ENCODE results near the gene SRSF11. TPM values are rescaled to one million over a fixed set of nuclear protein-coding genes. Genes with fewer than 3 reads are reported as not detected.

Gene SRSF11
- total RNA-seq, 1 experiment from 2014 or later = 112 TPM

DNA sequence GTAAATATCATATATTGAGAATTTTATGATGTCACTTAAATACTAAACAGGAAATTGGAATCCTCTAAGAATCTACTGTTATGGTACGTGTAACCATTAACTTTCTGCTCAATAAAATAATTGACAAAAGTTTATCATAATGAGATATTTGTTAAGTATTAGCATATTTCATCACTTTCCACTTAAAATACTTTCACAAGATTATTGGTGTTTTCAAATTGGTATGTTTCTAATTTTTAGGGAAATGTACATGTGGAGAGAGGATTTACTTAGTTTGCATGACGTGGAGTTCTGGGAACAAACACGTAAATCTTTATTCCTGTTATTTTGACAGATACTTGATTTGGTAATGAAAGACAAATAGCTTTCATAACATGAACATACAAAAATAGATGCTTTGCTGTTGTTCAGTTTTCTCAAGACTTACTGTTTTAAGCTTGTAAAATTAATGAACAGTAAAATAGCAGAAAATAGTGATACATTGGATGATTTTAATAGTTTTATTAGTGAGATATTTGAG lies 1.6 kb downstream of the SRSF11 start:
- Histone ChIP-seq H3K4me3 (ENCODE audit: low read length) (peak overlapping the region; percentile 99), H3K9ac (ENCODE audit: low read length) (peak overlapping the region; percentile 98), H4K20me1 (ENCODE audit: low read length) (peaks cover 47% of the 10 kb centered on the region), H3K9me3 (ENCODE audit: low read length) (no peaks in the 10 kb centered on the region), H3K27me3 (ENCODE audit: low read length) (no peaks in the 10 kb centered on the region), H3K27ac (ENCODE audit: low read length) (no peak overlapping the region), H3K9me2 (replicated peaks; ENCODE audit: low read length) (no peaks in the 10 kb centered on the region), H3F3A (ENCODE audit: low read length, unreplicated experiment) (no peaks in the 10 kb centered on the region), H2AFZ (ENCODE audit: low read length) (no peak overlapping the region), H3K4me1 (ENCODE audit: insufficient read depth, low read length) (peaks cover 33% of the 10 kb centered on the region), H3K79me2 (ENCODE audit: low read length) (peaks cover 89% of the 10 kb centered on the region), H3K36me3 (ENCODE audit: low read depth, low read length) (peaks cover 27% of the 10 kb centered on the region), H3K4me2 (ENCODE audit: low read length) (peak overlapping the region; percentile 88)
- POLR2A ChIA-PET (ENCODE audit: unreplicated experiment) = no interaction called here
- DNase-seq = no peak
- BruUV-seq (replicated peaks) = no TSS peak
- intact Hi-C loops (cut with micrococcal nuclease) = loop anchor here (5.0 kb wide), 1 partner anchor 130 kb away; the partner anchor contains the start of gene ANKRD13C
- CTCF ChIA-PET = interaction anchor here (0.5 kb wide), 1 partner anchor 188 kb away, joined by 3 read pairs; no protein-coding TSS in a partner anchor
- TF ChIP-seq EZH2phosphoT487 (IDR thresholded peaks at IDR 0.05; ENCODE audit: borderline replicate concordance, low read length) (no peak), EZH2 (IDR thresholded peaks at IDR 0.05; ENCODE audit: low read length, unreplicated experiment) (no peak)
- TF ChIP-seq, protein P1, sequence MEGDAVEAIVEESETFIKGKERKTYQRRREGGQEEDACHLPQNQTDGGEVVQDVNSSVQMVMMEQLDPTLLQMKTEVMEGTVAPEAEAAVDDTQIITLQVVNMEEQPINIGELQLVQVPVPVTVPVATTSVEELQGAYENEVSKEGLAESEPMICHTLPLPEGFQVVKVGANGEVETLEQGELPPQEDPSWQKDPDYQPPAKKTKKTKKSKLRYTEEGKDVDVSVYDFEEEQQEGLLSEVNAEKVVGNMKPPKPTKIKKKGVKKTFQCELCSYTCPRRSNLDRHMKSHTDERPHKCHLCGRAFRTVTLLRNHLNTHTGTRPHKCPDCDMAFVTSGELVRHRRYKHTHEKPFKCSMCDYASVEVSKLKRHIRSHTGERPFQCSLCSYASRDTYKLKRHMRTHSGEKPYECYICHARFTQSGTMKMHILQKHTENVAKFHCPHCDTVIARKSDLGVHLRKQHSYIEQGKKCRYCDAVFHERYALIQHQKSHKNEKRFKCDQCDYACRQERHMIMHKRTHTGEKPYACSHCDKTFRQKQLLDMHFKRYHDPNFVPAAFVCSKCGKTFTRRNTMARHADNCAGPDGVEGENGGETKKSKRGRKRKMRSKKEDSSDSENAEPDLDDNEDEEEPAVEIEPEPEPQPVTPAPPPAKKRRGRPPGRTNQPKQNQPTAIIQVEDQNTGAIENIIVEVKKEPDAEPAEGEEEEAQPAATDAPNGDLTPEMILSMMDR (conservative IDR thresholded peaks at IDR 0.05; ENCODE audit: low read depth, low read length) = no peak
- no peak for ATAC-seq

DNA sequence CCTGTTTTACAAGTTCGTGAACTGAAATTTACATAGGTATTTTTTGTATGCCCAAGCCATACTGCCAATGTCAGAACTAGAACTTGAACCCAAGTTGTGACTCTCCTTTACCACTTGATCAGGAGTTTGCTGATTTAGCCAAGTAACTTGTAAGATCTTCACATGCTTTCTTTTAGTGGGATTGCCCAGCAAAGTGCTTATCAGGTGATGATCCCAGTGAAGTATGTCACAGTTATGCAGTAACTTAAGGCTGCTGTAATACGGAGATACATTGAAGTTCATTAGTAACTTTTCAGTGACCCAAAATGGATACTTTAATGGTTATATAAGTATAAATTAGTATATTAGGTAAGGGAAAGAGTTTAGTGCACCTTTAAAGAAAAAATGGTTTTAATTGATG lies 3.8 kb downstream of the SRSF11 start:
- no peaks in the 10 kb centered on the region for H3F3A ChIP-seq (ENCODE audit: low read length, unreplicated experiment)
- no peaks in the 10 kb centered on the region for H3K9me3 ChIP-seq (ENCODE audit: low read length)
- no peak for TF ChIP-seq EZH2 (IDR thresholded peaks at IDR 0.05; ENCODE audit: low read length, unreplicated experiment)
- no peak for TF ChIP-seq EZH2phosphoT487 (IDR thresholded peaks at IDR 0.05; ENCODE audit: borderline replicate concordance, low read length)
- TF ChIP-seq, protein P1 (conservative IDR thresholded peaks at IDR 0.05; ENCODE audit: low read depth, low read length) = no peak
- H3K27me3 ChIP-seq (ENCODE audit: low read length) = no peaks in the 10 kb centered on the region
- H2AFZ ChIP-seq (ENCODE audit: low read length) = no peak overlapping the region
- no peak for ATAC-seq
- H3K4me2 ChIP-seq (ENCODE audit: low read length) = no peak overlapping the region
- POLR2A ChIA-PET (ENCODE audit: unreplicated experiment) = no interaction called here
- no peak overlapping the region for H3K27ac ChIP-seq (ENCODE audit: low read length)
- no peaks in the 10 kb centered on the region for H3K9me2 ChIP-seq (replicated peaks; ENCODE audit: low read length)
- H4K20me1 ChIP-seq (ENCODE audit: low read length) = peaks cover 61% of the 10 kb centered on the region
- no peak overlapping the region for H3K4me3 ChIP-seq (ENCODE audit: low read length)
- CTCF ChIA-PET = no interaction called here
- intact Hi-C loops (cut with micrococcal nuclease) = loop anchor here (5.0 kb wide), 1 partner anchor 127 kb away; the partner anchor contains the start of gene ANKRD13C
- no peak overlapping the region for H3K9ac ChIP-seq (ENCODE audit: low read length)
- peaks cover 43% of the 10 kb centered on the region for H3K4me1 ChIP-seq (ENCODE audit: insufficient read depth, low read length)
- peaks cover 48% of the 10 kb centered on the region for H3K36me3 ChIP-seq (ENCODE audit: low read depth, low read length)
- no peak for DNase-seq
- BruUV-seq (replicated peaks) = no TSS peak
- peaks cover 90% of the 10 kb centered on the region for H3K79me2 ChIP-seq (ENCODE audit: low read length)

DNA sequence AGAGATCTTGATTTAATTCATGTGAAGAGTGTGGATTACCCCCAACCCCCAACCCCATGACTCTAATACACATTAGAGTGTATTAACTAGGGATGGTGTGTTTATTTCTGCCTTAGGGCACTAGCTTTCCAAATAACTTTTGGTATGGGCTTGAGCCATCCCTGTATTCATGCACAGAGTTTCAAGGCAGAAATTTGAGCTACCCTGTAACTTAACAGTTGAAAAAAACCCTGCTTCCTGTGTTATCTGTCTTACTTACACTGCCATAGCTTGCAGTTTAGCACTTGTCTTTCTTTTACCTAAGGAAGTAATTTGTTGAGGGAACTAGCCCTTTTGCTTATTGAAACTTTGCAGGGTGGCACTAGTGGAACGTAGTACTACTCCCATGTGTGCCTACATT lies 6.3 kb downstream of the SRSF11 start:
- DNase-seq = no peak
- Histone ChIP-seq H3K4me2 (ENCODE audit: low read length) (0 out of 2 replicates have a peak overlapping the region, but pooled peaks have one; percentile 3), H3K79me2 (ENCODE audit: low read length) (peaks cover 79% of the 10 kb centered on the region), H3K27ac (ENCODE audit: low read length) (no peak overlapping the region), H3K9me2 (replicated peaks; ENCODE audit: low read length) (no peaks in the 10 kb centered on the region), H2AFZ (ENCODE audit: low read length) (no peak overlapping the region), H3K4me1 (ENCODE audit: insufficient read depth, low read length) (peaks cover 38% of the 10 kb centered on the region), H3K9me3 (ENCODE audit: low read length) (no peaks in the 10 kb centered on the region), H3K27me3 (ENCODE audit: low read length) (no peaks in the 10 kb centered on the region), H3F3A (ENCODE audit: low read length, unreplicated experiment) (no peaks in the 10 kb centered on the region), H3K36me3 (ENCODE audit: low read depth, low read length) (peaks cover 66% of the 10 kb centered on the region), H3K9ac (ENCODE audit: low read length) (no peak overlapping the region), H4K20me1 (ENCODE audit: low read length) (peaks cover 54% of the 10 kb centered on the region), H3K4me3 (ENCODE audit: low read length) (no peak overlapping the region)
- intact Hi-C loops (cut with micrococcal nuclease) = loop anchor here (2.0 kb wide), 1 partner anchor 193 kb away; no protein-coding TSS in a partner anchor
- peak; percentile 79 for ATAC-seq
- no TSS peak for BruUV-seq (replicated peaks)
- POLR2A ChIA-PET (ENCODE audit: unreplicated experiment) = no interaction called here
- CTCF ChIA-PET = no interaction called here
- TF ChIP-seq EZH2phosphoT487 (IDR thresholded peaks at IDR 0.05; ENCODE audit: borderline replicate concordance, low read length) (no peak), EZH2 (IDR thresholded peaks at IDR 0.05; ENCODE audit: low read length, unreplicated experiment) (no peak)
- TF ChIP-seq, protein P1 (conservative IDR thresholded peaks at IDR 0.05; ENCODE audit: low read depth, low read length) = no peak

All from PC-3 (cell line).